SIG-M5 (cell line): Measurements from ENCODE around the gene TNNC1.

Source experiments
- DNase-seq: peaks from one replicate; lab custom pipeline; 2025; lab: John Stamatoyannopoulos, UW

The TNNC1 gene

GRCh38 chr3:52429779-52430415 is 23.9 kb downstream of the TNNC1 start:
- no peak for DNase-seq

DNA sequence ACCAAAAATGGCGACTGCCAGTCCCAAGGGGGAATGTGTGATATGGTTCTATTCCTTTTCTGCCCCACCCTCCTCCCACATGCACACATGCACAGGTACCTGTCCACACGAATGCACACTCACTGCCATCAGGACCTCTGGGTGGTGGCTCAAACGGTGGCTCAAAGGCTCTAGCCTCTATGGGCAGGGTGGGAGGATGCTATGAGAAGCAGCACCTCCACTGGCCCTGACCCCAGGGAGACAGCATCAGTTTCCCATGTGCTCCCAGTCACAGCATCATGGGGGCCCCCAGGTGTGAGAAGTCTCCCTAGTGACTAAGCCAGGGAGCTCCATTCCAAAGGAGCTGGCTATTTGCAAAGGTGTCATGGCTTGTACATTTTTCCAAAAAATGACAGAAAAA is 24.8 kb downstream of the TNNC1 start:
- no peak for DNase-seq

GRCh38 chr3:52428151-52429005 is 25.5 kb downstream of the TNNC1 start:
- no peak for DNase-seq

DNA sequence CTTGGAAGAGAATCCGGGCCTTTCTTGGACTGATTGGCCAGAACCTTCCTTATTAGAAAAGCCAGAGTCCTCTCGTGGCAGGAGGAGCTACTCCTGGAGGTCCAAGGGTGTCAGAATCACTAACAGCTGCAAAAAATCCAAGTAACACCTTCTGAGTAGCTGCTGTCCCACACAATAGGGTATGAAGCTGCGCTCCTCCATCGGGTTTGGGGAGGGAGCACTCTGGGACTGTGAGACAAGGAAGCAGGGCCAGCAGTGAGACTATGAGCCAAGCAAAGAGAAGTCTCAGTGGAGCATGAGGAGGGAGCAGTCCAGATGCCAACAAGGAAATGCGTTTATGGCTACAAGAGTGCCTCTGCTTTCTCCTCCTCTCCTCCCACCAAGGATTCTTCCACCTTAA is 30.7 kb downstream of the TNNC1 start:
- DNase-seq = no peak

DNA sequence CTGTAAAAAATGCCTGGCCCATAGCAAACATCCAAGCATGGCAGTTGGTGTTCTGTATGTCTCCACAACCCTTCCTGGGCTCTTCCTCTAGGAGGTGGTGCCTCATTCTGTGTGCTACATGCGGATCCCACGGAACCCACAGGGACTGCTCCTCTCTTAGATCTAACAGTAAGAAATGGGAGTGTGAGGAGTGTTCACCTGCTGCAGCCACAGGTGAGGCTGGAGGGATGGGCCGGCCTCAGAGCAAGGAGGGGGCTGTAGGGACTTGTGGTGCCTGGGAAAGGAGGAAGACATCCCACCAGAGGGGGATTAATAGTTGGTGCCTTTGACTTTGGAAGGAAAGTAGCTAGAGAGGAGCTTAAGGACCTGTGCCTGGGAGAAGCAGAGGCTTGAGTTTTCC is 31.2 kb downstream of the TNNC1 start:
- DNase-seq = no peak

GRCh38 chr3:52420388-52420787 is 33.5 kb downstream of the TNNC1 start:
- no peak for DNase-seq

- DNase-seq = no peak
Measured at GRCh38 chr3:52415800-52416199, 38.0 kb downstream of the TNNC1 start.

GRCh38 chr3:52408466-52408865 is 45.4 kb downstream of the TNNC1 start:
- no peak for DNase-seq

- DNase-seq = no peak
Measured at GRCh38 chr3:52407779-52408178, 46.1 kb downstream of the TNNC1 start.

- no peak for DNase-seq
Measured at GRCh38 chr3:52406791-52407510, 46.9 kb downstream of the TNNC1 start.

GRCh38 chr3:52406231-52406661 is 47.6 kb downstream of the TNNC1 start:
- DNase-seq = no peak

DNA sequence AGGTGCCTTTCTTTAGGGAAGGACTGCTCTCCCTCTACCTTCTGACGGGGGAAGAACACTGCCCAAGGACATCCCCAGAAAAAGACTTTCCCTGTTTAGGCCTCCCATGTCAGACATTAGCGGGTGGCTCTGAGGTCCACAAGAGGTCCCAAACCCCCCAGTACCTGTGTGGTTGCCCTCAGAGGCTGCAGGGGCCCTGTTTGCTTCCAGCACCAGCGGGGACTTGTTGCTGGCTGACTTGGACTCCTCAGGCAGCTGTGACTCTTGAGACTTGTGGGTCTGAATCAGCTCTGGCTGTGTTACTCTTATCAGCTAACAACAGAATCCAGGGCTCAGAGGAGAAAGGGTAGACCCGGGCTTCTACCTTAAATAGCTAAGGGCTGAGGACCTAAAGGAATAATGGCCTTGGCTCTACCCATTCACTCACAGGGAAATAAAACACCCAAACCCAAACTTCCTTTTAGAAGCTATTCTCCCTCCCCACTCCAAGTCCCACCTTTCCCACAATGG is 48.2 kb downstream of the TNNC1 start:
- DNase-seq = no peak

DNA sequence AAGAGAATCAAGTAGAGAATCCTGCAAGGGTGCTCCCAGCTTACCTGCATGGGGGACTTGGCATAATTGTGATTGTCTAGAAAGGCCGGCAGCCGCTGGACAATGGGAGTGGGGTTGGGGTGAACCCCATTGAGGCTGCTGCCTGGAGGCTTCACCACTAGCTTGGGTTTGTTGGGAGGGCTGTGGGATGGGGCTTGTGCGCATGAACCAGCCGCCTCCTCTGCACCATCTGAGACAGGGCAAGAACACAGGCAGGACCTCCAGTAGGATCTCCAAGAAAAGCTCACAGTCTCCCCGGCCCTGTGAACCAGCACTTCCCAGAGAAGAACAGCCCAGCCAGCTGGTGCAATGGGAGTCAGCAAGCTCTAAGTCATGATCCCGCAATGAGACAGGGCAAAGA is 48.8 kb downstream of the TNNC1 start:
- DNase-seq = no peak

DNA sequence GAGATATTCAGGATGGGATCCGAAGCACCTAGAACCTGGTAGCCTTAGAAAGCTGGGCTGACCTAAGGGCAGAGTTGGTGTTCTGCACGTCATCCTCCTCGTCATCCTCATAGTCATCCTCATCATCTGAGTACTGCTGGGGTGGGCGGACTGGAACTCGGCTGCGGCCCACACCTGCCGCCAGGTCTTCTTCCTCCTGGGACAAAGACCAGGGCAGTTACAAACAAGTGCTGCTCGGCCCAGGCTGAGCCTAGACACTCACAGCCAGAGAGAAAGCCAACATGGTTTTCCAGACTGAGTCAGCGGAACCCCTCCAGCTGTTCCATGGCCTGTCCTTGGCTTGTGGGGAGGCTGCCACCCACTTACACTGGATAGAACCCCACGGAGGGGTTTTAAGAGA is 49.5 kb downstream of the TNNC1 start:
- no peak for DNase-seq

- no peak for DNase-seq
Measured at GRCh38 chr3:52403955-52404354, 49.9 kb downstream of the TNNC1 start.

- DNase-seq = no peak
Measured at GRCh38 chr3:52403271-52403841, 50.5 kb downstream of the TNNC1 start.

- no peak for DNase-seq
Measured at GRCh38 chr3:52402706-52403270, 51.1 kb downstream of the TNNC1 start.

GRCh38 chr3:52402101-52402521 is 51.7 kb downstream of the TNNC1 start:
- DNase-seq = no peak

GRCh38 chr3:52401551-52401950 is 52.3 kb downstream of the TNNC1 start:
- DNase-seq = no peak
